ENCODE measurements around the gene MYO10.
"Not testable (repeated sequence)": the region's sequence is repeated elsewhere in the genome, so short reads cannot be mapped to it uniquely, and the experiment has no call there.

The MYO10 gene

GRCh38 chr5:16855485-16855884, 80.6 kb downstream of the MYO10 start:
- DNase-seq = no peak

- DNase-seq = no peak
Observed at GRCh38 chr5:16854351-16854750, 81.7 kb downstream of the MYO10 start.

- no peak for DNase-seq
Observed at GRCh38 chr5:16853518-16853917, 82.6 kb downstream of the MYO10 start.

DNA sequence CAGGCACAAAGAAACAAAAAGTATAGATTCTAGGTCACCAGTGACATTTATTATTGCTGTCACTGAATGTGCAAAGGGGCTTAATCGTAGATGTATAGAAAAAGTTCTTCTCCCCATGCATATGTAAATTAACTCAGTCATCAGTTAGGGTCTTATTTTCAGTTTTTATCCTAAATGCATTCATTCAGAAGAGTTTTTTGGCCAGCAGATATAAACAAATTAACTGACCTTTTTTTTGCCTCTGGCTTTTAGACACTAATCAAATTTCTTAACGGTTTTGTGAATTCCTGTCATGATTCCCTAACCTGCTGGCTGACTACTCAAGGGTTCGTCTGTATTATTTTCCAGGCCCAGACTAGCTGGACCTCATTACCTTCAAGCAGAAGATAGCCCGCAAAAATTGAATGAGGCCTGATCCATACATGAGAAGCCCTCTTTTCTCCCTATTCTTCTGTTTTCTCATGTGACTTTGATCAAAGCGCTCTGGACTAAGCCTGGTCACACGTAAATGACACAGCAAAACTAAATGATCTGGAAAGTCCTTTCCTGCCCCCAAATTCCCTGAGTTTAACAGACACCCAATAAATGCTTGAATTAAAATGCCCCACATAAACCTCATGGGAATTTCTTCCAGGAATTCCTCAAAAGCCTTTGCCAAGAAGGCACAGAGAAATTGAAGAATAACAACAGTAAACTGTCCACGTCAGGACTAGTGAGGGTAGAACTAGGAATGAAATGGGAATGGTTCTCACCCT, 83.7 kb downstream of the MYO10 start:
- no peak for DNase-seq

GRCh38 chr5:16849775-16850174, 86.3 kb downstream of the MYO10 start:
- DNase-seq = no peak

GRCh38 chr5:16849181-16849580, 86.9 kb downstream of the MYO10 start:
- DNase-seq = no peak

DNA sequence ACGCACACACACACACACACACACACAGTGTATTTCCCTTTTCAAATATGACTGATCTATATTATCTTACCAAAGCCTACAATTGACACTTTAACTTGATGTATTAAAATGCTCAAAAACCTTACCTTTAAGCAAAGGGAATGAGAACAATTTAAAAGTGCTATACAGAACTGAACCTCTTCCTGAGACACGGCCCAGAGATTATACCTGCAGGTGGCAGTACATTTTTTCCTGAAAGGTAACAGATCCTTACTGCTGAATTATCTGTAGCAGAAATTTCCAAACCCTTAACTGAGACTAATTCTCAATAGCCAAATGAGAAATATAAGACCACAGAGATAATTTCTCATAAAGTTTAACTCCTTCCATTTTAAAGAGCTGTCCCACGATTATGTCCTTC, 91.1 kb downstream of the MYO10 start:
- no peak for DNase-seq

DNA sequence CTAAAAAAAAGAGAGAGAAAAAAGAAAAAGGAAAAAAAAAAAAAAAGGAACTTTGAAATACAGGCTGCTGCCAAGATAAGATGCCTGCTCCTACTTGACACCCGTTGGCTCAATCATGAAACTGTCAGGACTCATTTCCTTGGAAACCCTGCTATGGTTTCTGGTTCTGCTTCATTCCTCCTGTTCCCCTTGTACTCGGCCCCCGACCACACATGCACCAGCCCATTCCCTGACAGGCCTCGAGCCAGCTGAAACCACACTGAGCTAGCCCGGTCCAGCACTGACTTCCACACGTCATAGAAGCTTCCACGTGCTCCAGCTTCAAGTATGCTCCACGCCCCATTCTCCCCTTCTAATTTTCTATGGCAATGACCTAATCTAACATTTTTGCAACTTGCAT, 93.2 kb downstream of the MYO10 start:
- DNase-seq = no peak

- no peak for DNase-seq
Observed at GRCh38 chr5:16841416-16841815, 94.7 kb downstream of the MYO10 start.

DNA sequence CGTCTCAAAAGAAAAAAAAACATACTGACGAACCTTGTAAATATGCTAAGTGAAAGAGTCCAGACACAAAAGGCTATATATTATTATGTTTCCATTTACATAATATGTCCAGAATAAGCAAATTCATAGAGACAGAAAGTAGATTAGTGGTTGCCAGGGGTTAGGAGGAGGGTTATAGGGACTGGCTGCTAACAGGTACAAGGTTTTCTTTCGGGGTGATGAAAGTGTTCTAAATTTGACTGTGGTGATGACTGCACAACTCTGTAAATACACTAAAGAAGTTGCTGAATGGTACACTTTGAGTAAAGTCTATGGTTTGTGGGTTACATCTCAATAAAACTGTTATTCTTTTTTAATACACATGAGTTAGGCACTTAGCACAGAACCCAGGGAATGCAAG, 98.8 kb downstream of the MYO10 start:
- no peak for DNase-seq

GRCh38 chr5:16834029-16834428, 102.1 kb downstream of the MYO10 start:
- DNase-seq = no peak

DNA sequence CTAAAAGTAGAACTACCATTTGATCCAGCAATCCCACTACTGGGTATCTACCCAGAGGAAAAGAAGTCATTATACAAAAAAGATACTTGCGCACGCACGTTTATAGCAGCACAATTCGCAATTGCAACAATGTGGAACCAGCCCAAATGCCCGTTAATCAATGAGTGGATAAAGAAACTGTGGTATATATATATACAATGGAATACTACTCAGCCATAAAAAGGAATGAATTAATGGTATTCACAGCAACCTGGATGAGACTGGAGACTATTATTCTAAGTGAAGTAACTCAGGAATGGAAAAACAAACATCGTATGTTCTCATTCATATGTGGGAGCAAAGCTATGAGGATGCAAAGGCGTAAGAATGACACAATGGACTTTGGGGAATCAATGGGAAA, 104.8 kb downstream of the MYO10 start:
- DNase-seq = not testable (repeated sequence)

DNA sequence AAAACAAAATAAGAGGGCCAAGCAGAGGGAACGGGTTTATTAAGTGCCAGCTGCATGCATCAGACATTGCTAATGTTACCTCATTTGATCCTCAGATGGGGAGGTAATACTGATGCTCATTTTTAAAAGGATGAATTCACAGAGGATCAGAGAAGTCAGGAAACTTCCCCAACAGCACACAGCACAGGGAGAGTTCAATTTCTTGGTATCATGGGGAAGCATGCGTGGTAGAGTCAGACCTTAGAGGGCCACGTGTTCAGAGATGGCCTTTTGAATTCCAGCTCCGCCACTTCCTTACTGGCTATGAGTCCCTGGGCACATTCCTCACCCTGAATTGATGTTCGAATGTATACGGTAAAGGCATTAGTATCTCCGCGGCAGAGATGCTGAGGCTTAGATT, 108.3 kb downstream of the MYO10 start:
- no peak for DNase-seq

DNA sequence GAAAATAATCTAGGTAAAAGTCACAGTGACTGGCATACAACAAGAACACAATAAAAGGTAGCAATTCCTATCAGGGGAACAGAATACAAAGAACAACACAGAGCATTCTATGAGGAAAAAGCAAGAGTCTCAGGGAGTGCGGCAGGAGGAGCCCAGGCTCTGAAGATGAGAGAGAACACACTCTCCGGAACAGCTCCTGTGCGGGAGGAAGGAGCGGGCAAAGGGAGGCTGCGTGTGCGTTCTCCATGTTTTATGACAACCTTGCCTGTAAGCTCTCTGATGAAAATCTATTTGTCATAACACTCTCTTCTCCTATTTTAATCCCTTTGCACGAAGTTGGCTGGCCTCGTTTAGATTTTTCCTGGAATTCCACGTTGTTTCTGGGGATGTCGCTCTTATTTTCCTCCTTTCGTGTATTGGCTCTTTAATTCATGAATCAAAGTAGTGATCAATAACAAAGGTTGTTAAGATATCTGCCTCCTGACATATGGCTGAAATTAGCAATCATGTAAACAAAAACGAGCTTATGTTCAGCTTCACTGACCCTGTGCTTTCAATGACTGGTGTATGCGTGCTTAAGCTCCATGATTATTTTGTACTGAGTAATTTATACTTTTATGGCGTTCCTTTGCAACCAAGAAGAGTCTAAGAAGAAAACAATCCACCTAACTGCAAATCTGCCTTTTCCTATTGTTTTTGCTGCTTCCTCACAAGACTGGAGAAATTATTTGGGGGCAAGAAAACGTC, 109.5 kb downstream of the MYO10 start:
- no peak for DNase-seq

- no peak for DNase-seq
Observed at GRCh38 chr5:16819522-16820167, 116.4 kb downstream of the MYO10 start.

- no peak for DNase-seq
Observed at GRCh38 chr5:16815432-16815831, 120.7 kb downstream of the MYO10 start.

DNA sequence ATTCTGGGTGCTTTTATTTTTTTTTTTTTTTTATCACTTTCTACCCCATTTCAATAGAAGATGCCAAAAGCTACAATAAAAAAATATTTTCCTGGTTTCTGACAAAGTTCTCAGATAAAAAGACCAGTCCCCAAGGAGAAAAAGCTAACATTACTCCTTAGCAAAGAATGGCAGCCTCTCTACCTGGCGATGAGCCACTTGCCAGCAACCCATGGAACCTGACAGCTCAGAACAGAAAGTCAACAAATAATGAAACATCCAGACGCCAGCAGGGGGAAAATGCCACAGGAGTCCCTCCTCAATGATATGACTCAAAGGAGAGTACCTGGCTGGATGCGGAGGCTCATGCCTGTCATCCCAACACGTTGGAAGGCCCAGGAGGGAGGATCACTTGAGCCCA, 123.2 kb downstream of the MYO10 start:
- no peak for DNase-seq

DNA sequence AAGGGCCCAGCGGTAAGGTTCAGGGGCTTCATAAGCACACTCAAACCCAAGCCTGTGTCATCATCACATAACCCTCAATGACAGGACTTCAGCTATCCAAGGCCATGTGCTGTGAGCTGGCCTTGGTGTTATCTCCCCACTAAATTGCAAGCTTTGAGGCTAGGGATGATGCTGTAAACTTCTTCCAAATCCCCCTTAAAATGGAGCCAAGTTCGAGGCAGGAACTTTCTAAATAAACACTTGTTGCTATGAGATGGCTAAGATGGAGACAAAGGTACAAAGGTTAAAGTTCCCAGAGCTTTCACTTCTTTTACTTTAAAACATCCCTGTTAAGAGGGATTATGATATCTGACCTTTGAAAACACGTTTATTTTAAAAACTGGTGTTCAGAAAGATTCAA, 123.6 kb downstream of the MYO10 start:
- DNase-seq = no peak

DNA sequence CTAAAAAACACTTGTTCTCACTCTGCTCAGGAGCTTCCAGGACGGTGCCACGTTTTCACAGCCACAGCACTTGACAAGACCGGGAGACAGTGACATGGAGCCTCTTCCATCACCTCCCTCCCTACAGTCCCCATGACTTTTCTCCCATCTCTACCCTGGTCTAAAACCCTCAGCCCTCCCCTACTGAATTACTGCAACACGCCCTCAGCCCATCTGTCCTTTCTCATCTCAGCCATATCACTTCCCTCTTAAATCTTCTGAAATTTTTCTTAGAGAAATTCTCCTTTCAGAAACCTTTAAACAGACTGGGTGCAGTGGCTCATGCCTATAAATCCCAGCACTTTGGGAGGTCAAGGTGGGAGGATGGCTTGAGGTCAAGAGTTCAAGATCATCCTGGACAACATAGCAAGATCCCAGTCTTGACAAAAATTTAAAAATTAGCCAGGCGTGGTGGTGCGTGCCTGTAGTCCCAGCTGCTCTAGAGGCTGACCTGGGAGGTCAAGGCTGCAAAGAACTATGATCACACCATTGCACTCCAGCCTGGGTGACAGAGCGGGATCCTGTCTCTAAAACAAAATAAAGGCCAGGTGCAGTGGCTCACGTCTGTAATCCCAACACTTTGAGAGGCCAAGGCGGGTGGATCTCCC, 125.8 kb downstream of the MYO10 start:
- DNase-seq = no peak

- no peak for DNase-seq
Observed at GRCh38 chr5:16809395-16810207, 126.5 kb downstream of the MYO10 start.

GRCh38 chr5:16809010-16809394, 127.1 kb downstream of the MYO10 start:
- no peak for DNase-seq

- DNase-seq = no peak
Observed at GRCh38 chr5:16808021-16808420, 128.1 kb downstream of the MYO10 start.

GRCh38 chr5:16807547-16807864, 128.6 kb downstream of the MYO10 start:
- no peak for DNase-seq
